ENCODE measurements around the gene TBC1D20.

GRCh38 chr20:416950-417800 lies 45.2 kb downstream of the TBC1D20 start:
- TF ChIP-seq CTCF (IDR thresholded peaks at IDR 0.05; ENCODE audit: low read depth, low read length) (no peak), MAX (IDR thresholded peaks at IDR 0.05; ENCODE audit: low read depth, low read length) (no peak)
